Hepatocyte (in vitro differentiated cells): Measurements from ENCODE around the gene PDK2. TPM values are rescaled to one million over a fixed set of nuclear protein-coding genes. Genes with fewer than 3 reads are reported as not detected.

Experiments used
- DNase-seq: peaks from one replicate; pipeline ENCODE4 v3.0.0-alpha.2; 2016; ENCODE audit warnings: low spot score
- H2AFZ ChIP-seq: fragments of 200-600 bp; sonication (generic); 2 replicates; pipeline ENCODE4 v1.6.0; 2016; ENCODE audit warnings: antibody characterized with exemption, mild to moderate bottlenecking
- H3K27ac ChIP-seq: fragments of 200-600 bp; sonication (generic); 2 replicates; pipeline ENCODE4 v1.5.1; 2016; ENCODE audit warnings: mild to moderate bottlenecking
- H3K27me3 ChIP-seq: fragments of 200-600 bp; sonication (generic); 2 replicates; pipeline ENCODE4 v1.6.1; 2016
- H3K36me3 ChIP-seq: fragments of 200-600 bp; sonication (generic); replicated peaks from 2 replicates; pipeline ENCODE4 v1.5.1; 2016; ENCODE audit warnings: low read depth; ENCODE audit not compliant: insufficient read depth
- H3K4me1 ChIP-seq: fragments of 200-600 bp; sonication (generic); 2 replicates; pipeline ENCODE4 v1.5.1; 2016; ENCODE audit warnings: mild to moderate bottlenecking, moderate library complexity; ENCODE audit not compliant: insufficient read depth
- H3K4me2 ChIP-seq: fragments of 200-600 bp; sonication (generic); 2 replicates; pipeline ENCODE4 v1.6.0; 2016
- H3K4me3 ChIP-seq: fragments of 200-600 bp; sonication (generic); 2 replicates; pipeline ENCODE4 v1.5.1; 2016; ENCODE audit warnings: mild to moderate bottlenecking
- H3K79me2 ChIP-seq: fragments of 200-600 bp; sonication (generic); 2 replicates; pipeline ENCODE4 v1.6.0; 2017; ENCODE audit warnings: mild to moderate bottlenecking
- H3K9me2 ChIP-seq: fragments of 200-600 bp; sonication (generic); replicated peaks from 2 replicates; pipeline ENCODE4 v1.6.0; 2017; ENCODE audit warnings: mild to moderate bottlenecking; ENCODE audit not compliant: insufficient read depth
- H3K9me3 ChIP-seq: fragments of 200-600 bp; sonication (generic); 2 replicates; pipeline ENCODE4 v1.5.1; 2016; ENCODE audit warnings: low read depth, mild to moderate bottlenecking
- H4K20me1 ChIP-seq: fragments of 200-600 bp; sonication (generic); 2 replicates; pipeline ENCODE4 v1.6.0; 2016; ENCODE audit warnings: mild to moderate bottlenecking; ENCODE audit not compliant: insufficient read depth, poor library complexity, severe bottlenecking
- EZH2 ChIP-seq: fragments of 200-600 bp; sonication (generic); IDR thresholded peaks from 2 replicates; pipeline ENCODE4 v1.6.1; 2016; ENCODE audit warnings: antibody characterized with exemption, mild to moderate bottlenecking, borderline replicate concordance
- EZH2phosphoT487 ChIP-seq: fragments of 200-600 bp; sonication (generic); IDR thresholded peaks from one replicate; pipeline ENCODE4 v1.6.1; 2018; ENCODE audit warnings: antibody characterized with exemption, mild to moderate bottlenecking, low read depth, moderate library complexity; ENCODE audit not compliant: unreplicated experiment, severe bottlenecking
- WGBS: methylation state at CpG from one replicate; pipeline ENCODE4 v1.1.6; 2016; ENCODE audit warnings: low lambda C conversion rate; ENCODE audit errors: missing lambda C conversion rate; 5-methylcytosine and 5-hydroxymethylcytosine counted together
- polyA plus RNA-seq: library from polyadenylated mRNA; unstranded; fragments of >200 nt; fragmentation: Nextera tagmentation; extraction: Ambion mirVana; gene quantifications from 2 replicates; pipeline ENCODE4 v1.2.1, GENCODE V29; 2016
- total RNA-seq: library from RNA; depleted of rRNA; stranded (reverse); fragments of >200 nt; gene quantifications from 2 replicates; pipeline ENCODE4 v1.2.3, GENCODE V29; 2014
- TF ChIP-seq, protein P1 (sequence below): fragments of 200-600 bp; sonication (generic); IDR thresholded peaks from 2 replicates; pipeline ENCODE4 v1.5.1; 2016; ENCODE audit warnings: antibody characterized with exemption, mild to moderate bottlenecking; ENCODE audit not compliant: poor library complexity

Gene PDK2
- total and polyA plus RNA-seq, 2 experiments from 2014 or later: 42.7 to 56.9 TPM

DNA sequence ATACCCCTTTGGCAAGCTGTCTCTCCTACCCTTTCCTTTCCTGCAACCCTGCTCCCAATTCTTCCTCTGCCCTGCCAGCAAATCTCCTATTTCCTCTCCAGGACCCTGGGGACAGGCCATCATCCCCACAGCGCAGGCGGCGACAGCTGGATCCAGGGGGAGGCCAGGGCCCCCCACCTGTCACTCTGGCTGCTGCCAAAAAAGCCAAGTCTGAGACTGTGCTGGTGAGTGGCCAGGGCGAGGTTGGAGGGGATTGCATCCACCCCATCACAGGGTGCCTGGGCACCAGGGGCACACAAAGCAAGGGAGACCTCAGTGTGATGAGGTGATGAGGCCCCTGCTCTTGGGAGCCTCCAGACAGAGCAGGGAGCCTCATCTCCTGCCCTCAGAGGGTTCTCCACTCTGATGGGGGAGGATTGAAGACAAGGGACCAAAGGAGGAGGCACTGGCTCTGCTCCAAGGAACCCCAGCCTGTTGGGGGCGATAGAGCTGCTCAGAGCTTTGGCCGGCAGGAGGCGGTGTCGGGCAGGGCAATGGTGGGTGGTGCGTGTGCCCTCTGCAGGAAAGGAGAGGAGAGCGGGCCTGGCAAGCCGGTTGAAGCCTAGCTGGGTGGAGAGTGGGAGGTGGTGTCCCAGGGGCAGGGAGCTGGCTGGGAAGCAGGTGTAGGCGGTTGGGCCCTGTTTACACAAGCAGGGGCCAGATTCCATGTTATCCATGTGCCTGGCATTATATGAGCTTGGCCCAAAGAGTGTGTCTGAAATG lies 15.6 kb upstream of the PDK2 start:
- no peaks in the 10 kb centered on the region for H3K79me2 ChIP-seq
- no peaks in the 10 kb centered on the region for H4K20me1 ChIP-seq
- no peaks in the 10 kb centered on the region for H3K9me3 ChIP-seq
- no peak overlapping the region for H2AFZ ChIP-seq
- H3K4me1 ChIP-seq: no peaks in the 10 kb centered on the region
- no peak overlapping the region for H3K4me2 ChIP-seq
- no peaks in the 10 kb centered on the region for H3K9me2 ChIP-seq
- H3K27ac ChIP-seq: no peak overlapping the region
- no peak for DNase-seq
- WGBS: 89% methylated on average over 12 of the region's 12 CpGs
- no peaks in the 10 kb centered on the region for H3K36me3 ChIP-seq
- no peaks in the 10 kb centered on the region for H3K27me3 ChIP-seq
- TF ChIP-seq EZH2: no peak
- TF ChIP-seq, protein P1, sequence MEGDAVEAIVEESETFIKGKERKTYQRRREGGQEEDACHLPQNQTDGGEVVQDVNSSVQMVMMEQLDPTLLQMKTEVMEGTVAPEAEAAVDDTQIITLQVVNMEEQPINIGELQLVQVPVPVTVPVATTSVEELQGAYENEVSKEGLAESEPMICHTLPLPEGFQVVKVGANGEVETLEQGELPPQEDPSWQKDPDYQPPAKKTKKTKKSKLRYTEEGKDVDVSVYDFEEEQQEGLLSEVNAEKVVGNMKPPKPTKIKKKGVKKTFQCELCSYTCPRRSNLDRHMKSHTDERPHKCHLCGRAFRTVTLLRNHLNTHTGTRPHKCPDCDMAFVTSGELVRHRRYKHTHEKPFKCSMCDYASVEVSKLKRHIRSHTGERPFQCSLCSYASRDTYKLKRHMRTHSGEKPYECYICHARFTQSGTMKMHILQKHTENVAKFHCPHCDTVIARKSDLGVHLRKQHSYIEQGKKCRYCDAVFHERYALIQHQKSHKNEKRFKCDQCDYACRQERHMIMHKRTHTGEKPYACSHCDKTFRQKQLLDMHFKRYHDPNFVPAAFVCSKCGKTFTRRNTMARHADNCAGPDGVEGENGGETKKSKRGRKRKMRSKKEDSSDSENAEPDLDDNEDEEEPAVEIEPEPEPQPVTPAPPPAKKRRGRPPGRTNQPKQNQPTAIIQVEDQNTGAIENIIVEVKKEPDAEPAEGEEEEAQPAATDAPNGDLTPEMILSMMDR: peak; percentile 6
- no peak overlapping the region for H3K4me3 ChIP-seq

DNA sequence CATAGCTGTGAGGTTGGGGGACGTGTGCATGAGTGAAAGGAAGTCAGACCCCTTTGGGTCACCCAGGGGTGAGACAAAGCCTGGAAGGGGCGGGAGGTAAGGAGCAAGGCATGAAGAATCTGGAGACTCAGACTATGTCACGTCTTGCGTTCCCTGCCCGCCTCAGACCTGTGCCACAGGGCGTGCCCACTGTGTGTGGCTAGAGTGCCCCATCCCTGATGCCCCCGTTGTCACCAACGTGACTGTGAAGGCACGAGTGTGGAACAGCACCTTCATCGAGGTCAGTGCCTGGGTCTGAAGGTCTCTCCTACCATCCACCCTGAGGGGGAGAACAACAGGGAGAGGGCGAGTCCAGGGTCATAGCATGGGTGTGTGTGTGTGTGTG lies 15.1 kb upstream of the PDK2 start:
- no peak overlapping the region for H3K27ac ChIP-seq
- no peaks in the 10 kb centered on the region for H3K36me3 ChIP-seq
- DNase-seq: no peak
- no peaks in the 10 kb centered on the region for H3K79me2 ChIP-seq
- 92% methylated on average over 11 of the region's 11 CpGs for WGBS
- H3K4me2 ChIP-seq: no peak overlapping the region
- no peaks in the 10 kb centered on the region for H3K9me2 ChIP-seq
- no peak overlapping the region for H3K4me3 ChIP-seq
- H3K27me3 ChIP-seq: no peaks in the 10 kb centered on the region
- H3K4me1 ChIP-seq: no peaks in the 10 kb centered on the region
- H4K20me1 ChIP-seq: no peaks in the 10 kb centered on the region
- no peaks in the 10 kb centered on the region for H3K9me3 ChIP-seq
- H2AFZ ChIP-seq: no peak overlapping the region
- TF ChIP-seq, protein P1: no peak
- no peak for TF ChIP-seq EZH2phosphoT487
- no peak for TF ChIP-seq EZH2

DNA sequence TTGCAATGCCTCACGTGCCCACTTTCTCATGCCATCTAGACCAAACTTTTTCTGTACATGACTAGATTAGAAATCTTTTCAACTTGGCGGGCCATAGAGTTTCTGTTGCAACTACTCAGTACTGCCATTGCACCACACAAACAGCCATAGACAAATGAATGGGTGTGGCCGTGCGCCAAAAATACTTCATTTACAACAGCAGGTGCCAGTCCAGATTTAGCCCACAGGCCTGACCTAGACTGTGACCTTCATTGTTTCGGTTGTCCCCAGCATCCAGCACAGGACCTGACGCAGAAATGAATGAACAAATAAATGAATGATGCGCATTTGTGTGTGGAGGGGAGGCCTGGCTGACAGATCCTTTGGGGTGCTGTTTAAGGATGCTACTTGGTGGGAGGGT lies 14.3 kb upstream of the PDK2 start:
- no peaks in the 10 kb centered on the region for H3K9me3 ChIP-seq
- H3K27me3 ChIP-seq: no peaks in the 10 kb centered on the region
- H3K4me2 ChIP-seq: no peak overlapping the region
- no peaks in the 10 kb centered on the region for H3K36me3 ChIP-seq
- 99% methylated on average over 7 of the region's 7 CpGs for WGBS
- no peak overlapping the region for H3K4me3 ChIP-seq
- no peaks in the 10 kb centered on the region for H3K9me2 ChIP-seq
- H3K4me1 ChIP-seq: no peaks in the 10 kb centered on the region
- H4K20me1 ChIP-seq: no peaks in the 10 kb centered on the region
- no peak for DNase-seq
- H3K27ac ChIP-seq: no peak overlapping the region
- no peaks in the 10 kb centered on the region for H3K79me2 ChIP-seq
- TF ChIP-seq, protein P1: no peak
- TF ChIP-seq EZH2 (no peak), EZH2phosphoT487 (no peak)
- H2AFZ ChIP-seq: no peak overlapping the region

DNA sequence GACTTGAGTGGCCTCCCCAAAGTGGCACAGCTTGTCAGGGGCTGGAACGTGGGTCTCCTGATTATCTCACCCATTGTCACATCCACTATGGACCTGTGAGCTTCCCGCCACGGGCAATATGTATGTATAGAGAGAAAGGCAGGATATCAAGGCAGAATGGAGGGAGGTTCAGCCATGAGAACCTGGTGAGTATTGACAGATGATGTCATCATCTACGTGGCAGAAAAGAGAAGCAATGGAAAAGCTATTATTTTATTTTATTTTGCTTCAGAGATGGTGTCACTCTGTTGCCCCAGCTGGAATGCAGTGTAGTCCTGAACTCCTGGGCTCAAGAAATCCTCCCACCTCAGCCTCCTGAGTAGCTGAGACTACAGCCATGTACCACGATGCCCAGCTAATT lies 13.4 kb upstream of the PDK2 start:
- DNase-seq: no peak
- H4K20me1 ChIP-seq: no peaks in the 10 kb centered on the region
- no peaks in the 10 kb centered on the region for H3K36me3 ChIP-seq
- H3K9me2 ChIP-seq: no peaks in the 10 kb centered on the region
- H2AFZ ChIP-seq: no peak overlapping the region
- no peaks in the 10 kb centered on the region for H3K9me3 ChIP-seq
- no peaks in the 10 kb centered on the region for H3K4me1 ChIP-seq
- no peak overlapping the region for H3K27ac ChIP-seq
- H3K79me2 ChIP-seq: no peaks in the 10 kb centered on the region
- WGBS: 81% methylated on average over 5 of the region's 5 CpGs
- H3K4me3 ChIP-seq: no peak overlapping the region
- no peak overlapping the region for H3K4me2 ChIP-seq
- no peak for TF ChIP-seq EZH2phosphoT487
- H3K27me3 ChIP-seq: no peaks in the 10 kb centered on the region
